ENCODE measurements around the gene MAD2L2. TPM values are rescaled to one million over a fixed set of nuclear protein-coding genes. Genes with fewer than 3 reads are reported as not detected.

MAD2L2 gene
- total RNA-seq, 1 experiment from 2014 or later, result 93.8 TPM

GRCh38 chr1:11729155-11729497 lies 48.2 kb upstream of the MAD2L2 start (continued):
- TF ChIP-seq ZFX (IDR thresholded peaks at IDR 0.05) (no peak), EGR1 (IDR thresholded peaks at IDR 0.05; ENCODE audit: low read depth) (no peak), TCF7L2 (IDR thresholded peaks at IDR 0.05; ENCODE audit: borderline replicate concordance, extremely low read depth, insufficient read depth, insufficient read length) (no peak)

- Histone ChIP-seq H3K4me2 (ENCODE audit: low read length) (no peak overlapping the region), H3K4me3 (replicated peaks in 1 of 2; ENCODE audit: low read depth in 1 of 2, low read length in 2 of 2) (no peak overlapping the region), H4K20me1 (ENCODE audit: insufficient read depth) (no peaks in the 10 kb centered on the region), H3K9me2 (ENCODE audit: insufficient read depth) (no peaks in the 10 kb centered on the region), H3K36me3 (ENCODE audit: control insufficient read depth in 1 of 2, insufficient read depth in 2 of 2, low read length in 2 of 2) (no peaks in the 10 kb centered on the region), H3K9ac (ENCODE audit: low read length) (no peak overlapping the region), H3K27me3 (ENCODE audit: insufficient read depth, low read length) (no peaks in the 10 kb centered on the region), H2AFZ (ENCODE audit: low read depth, low read length, poor library complexity, severe bottlenecking) (no peak overlapping the region), H3K27ac (ENCODE audit: low read depth, low read length) (no peak overlapping the region), H3K4me1 (ENCODE audit: control insufficient read depth in 1 of 2, insufficient read depth in 2 of 2, low read length in 2 of 2) (peaks cover 0 to 21% of the 10 kb centered on the region in 2 experiments; a peak in 3 of 4 replicates), H3K79me2 (ENCODE audit: insufficient read depth, low read length) (no peaks in the 10 kb centered on the region), H3K9me3 (ENCODE audit: control insufficient read depth in 1 of 2, insufficient read depth in 1 of 2, low read depth in 1 of 2, low read length in 2 of 2) (no peaks in the 10 kb centered on the region)
- ATAC-seq (no peak), DNase-seq (ENCODE audit: low read depth, low spot score) (no peak)
- BruUV-seq (replicated peaks), result no TSS peak
- CTCF ChIA-PET, result no interaction called here
- intact Hi-C loops (cut with micrococcal nuclease), result no loop called here
- POLR2A ChIA-PET, result no interaction called here
- RAD21 ChIA-PET (ENCODE audit: low non-redundant PET in 1 of 2, low total read pairs in 2 of 2, uncharacterized antibody in 2 of 2, unreplicated experiment in 2 of 2), result no interaction called here
- TF ChIP-seq ZBTB33 (IDR thresholded peaks at IDR 0.05; ENCODE audit: extremely low read depth, insufficient replicate concordance, low read length) (no peak), SIN3A (IDR thresholded peaks at IDR 0.05; ENCODE audit: low read depth) (no peak), YY1 (IDR thresholded peaks at IDR 0.05; ENCODE audit: extremely low read depth, insufficient replicate concordance, low read depth, low read length) (no peak), RAD21 (IDR thresholded peaks at IDR 0.05; ENCODE audit: low read depth) (no peak), EZH2phosphoT487 (IDR thresholded peaks at IDR 0.05; ENCODE audit: borderline replicate concordance) (no peak), JUND (IDR thresholded peaks at IDR 0.05) (no peak), ZFX (IDR thresholded peaks at IDR 0.05) (no peak), SP1 (IDR thresholded peaks at IDR 0.05; ENCODE audit: low read depth) (no peak), ATF3 (IDR thresholded peaks at IDR 0.05) (no peak), EGR1 (IDR thresholded peaks at IDR 0.05; ENCODE audit: low read depth) (no peak), FOSL1 (IDR thresholded peaks at IDR 0.05; ENCODE audit: low read depth) (no peak), TCF7L2 (IDR thresholded peaks at IDR 0.05; ENCODE audit: borderline replicate concordance, extremely low read depth, insufficient read depth, insufficient read length) (no peak), EZH2 (IDR thresholded peaks at IDR 0.05) (no peak), CTCF (IDR thresholded peaks at IDR 0.05 in 2 of 3, conservative IDR thresholded peaks at IDR 0.05 in 1 of 3; ENCODE audit: borderline replicate concordance in 1 of 3, insufficient read depth in 1 of 3, low read depth in 2 of 3, low read length in 2 of 3) (no peak)
- TF ChIP-seq, protein P1, sequence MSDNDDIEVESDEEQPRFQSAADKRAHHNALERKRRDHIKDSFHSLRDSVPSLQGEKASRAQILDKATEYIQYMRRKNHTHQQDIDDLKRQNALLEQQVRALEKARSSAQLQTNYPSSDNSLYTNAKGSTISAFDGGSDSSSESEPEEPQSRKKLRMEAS (IDR thresholded peaks at IDR 0.05), result no peak
- TF ChIP-seq, protein P2, sequence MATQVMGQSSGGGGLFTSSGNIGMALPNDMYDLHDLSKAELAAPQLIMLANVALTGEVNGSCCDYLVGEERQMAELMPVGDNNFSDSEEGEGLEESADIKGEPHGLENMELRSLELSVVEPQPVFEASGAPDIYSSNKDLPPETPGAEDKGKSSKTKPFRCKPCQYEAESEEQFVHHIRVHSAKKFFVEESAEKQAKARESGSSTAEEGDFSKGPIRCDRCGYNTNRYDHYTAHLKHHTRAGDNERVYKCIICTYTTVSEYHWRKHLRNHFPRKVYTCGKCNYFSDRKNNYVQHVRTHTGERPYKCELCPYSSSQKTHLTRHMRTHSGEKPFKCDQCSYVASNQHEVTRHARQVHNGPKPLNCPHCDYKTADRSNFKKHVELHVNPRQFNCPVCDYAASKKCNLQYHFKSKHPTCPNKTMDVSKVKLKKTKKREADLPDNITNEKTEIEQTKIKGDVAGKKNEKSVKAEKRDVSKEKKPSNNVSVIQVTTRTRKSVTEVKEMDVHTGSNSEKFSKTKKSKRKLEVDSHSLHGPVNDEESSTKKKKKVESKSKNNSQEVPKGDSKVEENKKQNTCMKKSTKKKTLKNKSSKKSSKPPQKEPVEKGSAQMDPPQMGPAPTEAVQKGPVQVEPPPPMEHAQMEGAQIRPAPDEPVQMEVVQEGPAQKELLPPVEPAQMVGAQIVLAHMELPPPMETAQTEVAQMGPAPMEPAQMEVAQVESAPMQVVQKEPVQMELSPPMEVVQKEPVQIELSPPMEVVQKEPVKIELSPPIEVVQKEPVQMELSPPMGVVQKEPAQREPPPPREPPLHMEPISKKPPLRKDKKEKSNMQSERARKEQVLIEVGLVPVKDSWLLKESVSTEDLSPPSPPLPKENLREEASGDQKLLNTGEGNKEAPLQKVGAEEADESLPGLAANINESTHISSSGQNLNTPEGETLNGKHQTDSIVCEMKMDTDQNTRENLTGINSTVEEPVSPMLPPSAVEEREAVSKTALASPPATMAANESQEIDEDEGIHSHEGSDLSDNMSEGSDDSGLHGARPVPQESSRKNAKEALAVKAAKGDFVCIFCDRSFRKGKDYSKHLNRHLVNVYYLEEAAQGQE (IDR thresholded peaks at IDR 0.05; ENCODE audit: low read depth), result no peak
Observed at GRCh38 chr1:11728126-11728806, 47.3 kb upstream of the MAD2L2 start.

Measured in HCT116 (cell line).